ENCODE data around the gene TRIP6. TPM values are rescaled to one million over a fixed set of nuclear protein-coding genes. Genes with fewer than 3 reads are reported as not detected.

The TRIP6 gene
- total RNA-seq, 1 donor from 2014 or later: 71.8 TPM

DNA sequence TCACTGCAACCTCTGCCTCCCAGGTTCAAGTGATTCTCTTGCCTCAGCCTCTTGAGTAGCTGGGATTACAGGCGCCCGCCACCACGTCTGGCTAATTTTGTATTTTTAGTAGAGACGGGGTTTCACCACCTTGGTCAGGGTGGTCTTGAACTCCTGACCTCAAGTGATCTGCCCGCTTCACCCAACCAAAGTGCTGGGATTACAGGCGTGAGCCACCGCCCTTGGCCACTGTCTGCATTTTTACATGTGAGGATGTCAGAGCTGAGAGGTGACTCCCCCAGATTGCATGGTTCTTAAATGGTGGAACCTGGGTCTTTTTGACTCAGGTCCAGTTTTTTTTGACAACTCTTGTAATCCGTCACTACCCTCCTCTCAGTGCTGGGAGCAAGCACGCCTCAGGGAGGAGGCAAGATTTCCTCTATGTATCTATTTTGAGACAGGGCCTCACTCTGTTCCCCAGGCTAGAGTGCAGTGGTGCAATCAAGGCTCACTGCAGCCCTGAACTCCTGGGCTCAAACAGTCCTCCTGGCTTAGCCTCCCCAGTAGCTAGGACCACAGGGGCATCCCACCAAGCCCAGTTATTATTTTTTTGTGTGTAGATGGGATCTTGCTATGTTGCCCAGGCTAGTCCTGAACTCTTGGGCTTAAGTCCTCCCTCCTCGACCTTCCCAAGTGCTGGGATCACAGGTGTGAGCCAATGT lies 6.6 kb downstream of the TRIP6 start:
- no peak for DNase-seq (ENCODE audit: low read depth, low spot score)

DNA sequence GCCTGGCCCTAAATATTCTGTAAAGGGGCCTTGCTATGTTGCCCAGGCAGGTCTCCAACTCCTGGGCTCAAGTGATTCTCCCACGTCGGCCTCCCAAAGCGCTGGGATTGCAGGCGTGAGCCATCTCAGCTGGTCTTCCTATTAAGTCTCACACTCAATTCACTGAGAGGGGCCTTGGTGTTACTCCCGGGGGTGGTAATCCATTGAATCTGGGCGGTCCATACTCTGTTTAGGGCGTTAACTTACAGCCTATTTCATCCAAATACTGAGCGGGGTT lies 7.1 kb downstream of the TRIP6 start:
- DNase-seq (ENCODE audit: low read depth, low spot score): no peak

- DNase-seq (ENCODE audit: low read depth, low spot score): peak; percentile 92
Observed at GRCh38 chr7:100874577-100875355, 7.6 kb downstream of the TRIP6 start, which contains the start of gene SRRT. TSS of gene SRRT (plus strand) at chr7:100875103. CDS start at chr7:100875591, 488 bp downstream.

GRCh38 chr7:100875356-100875751 lies 8.2 kb downstream of the TRIP6 start:
- no peak for DNase-seq (ENCODE audit: low read depth, low spot score)

GRCh38 chr7:100878013-100878412 lies 10.8 kb downstream of the TRIP6 start:
- no peak for DNase-seq (ENCODE audit: low read depth, low spot score)

DNA sequence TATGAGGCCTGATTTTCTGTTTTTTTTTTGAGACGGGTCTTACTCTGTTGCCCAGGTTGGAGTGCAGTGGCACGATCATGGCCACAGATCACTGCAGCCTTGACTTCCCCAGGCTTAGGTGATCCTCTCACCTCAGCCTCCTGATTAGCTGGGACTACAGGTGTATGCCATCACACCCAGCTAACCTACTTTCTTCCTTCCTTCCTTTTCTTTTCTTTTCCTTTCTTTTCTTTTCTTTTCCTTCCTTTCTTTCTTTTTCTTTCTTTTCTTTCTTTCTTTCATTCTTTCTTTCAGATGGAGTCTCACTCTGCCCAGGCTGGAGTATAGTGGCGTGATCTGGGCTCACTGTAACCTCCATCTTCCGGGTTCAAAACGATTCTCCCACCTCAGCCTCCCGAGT lies 11.5 kb downstream of the TRIP6 start:
- DNase-seq (ENCODE audit: low read depth, low spot score): no peak

DNA sequence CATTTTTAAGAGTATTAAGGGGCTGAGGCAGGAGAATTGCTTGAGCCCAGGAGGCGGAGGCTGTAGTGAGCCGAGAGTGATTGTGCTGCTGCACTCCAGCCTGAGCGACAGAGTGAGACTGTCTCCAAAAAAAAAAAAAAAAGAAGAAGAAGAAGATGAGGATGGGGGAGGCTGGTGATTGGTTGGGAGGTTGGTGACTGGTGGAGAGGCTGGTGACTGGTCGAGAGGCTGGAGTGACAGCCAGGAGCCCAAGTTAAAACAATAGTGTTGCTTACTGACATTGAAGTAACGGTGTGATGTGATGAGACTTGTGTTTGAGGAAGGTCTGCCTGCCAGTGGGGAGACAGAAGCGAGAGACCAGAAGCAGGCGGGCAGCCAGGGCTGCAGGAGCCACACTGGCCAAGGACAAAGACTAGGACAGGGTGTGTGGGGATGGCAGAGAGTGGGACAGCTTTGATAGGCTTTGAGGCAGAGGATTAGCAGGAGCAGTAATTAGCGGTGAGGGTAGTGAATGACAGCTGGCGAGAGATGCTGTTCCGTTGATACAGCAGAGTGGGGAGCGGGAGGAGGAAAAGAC lies 12.6 kb downstream of the TRIP6 start:
- no peak for DNase-seq (ENCODE audit: low read depth, low spot score)

DNA sequence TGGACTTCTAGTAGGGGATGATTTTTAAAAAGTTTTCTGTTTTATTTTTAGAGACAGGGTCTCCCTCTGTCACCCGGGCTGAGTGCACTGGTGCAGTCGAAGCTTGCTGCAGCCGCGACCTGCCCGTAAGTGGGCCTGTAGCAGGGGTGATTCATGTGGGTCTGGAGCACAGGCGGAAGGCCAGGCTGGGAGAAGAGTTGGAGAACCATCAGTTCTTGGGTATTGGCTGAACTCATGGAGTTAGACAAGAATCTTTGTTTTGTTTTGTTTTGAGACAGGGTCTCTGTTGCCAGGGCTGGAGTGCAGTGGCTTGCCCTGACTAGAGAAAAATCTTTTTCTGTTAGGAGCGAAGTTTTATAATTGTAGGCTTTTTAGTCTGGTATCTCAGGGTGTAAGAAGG lies 13.5 kb downstream of the TRIP6 start:
- DNase-seq (ENCODE audit: low read depth, low spot score): no peak

DNA sequence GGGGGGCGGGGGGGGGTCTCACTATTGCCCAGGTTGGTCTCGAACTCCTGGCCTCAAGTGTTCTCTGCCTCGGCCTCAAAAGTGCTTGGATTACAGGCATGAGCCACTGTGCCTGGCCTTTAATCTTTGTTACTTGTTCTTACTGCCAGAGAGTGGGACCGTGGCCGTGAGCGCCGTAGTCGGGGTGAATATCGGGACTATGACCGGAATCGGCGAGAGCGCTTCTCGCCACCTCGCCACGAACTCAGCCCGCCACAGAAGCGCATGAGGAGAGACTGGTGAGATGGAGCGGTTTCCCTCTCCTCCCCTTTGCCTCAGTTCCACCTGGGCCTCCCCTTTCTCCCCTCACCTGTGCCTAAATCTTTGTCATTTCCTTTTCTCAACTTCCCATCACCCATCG lies 13.9 kb downstream of the TRIP6 start:
- DNase-seq (ENCODE audit: low read depth, low spot score): no peak

- no peak for DNase-seq (ENCODE audit: low read depth, low spot score)
Observed at GRCh38 chr7:100882201-100882600, 15.0 kb downstream of the TRIP6 start.

GRCh38 chr7:100882785-100883526 lies 15.8 kb downstream of the TRIP6 start:
- no peak for DNase-seq (ENCODE audit: low read depth, low spot score)

GRCh38 chr7:100884736-100885439 lies 17.7 kb downstream of the TRIP6 start:
- DNase-seq (ENCODE audit: low read depth, low spot score): no peak

DNA sequence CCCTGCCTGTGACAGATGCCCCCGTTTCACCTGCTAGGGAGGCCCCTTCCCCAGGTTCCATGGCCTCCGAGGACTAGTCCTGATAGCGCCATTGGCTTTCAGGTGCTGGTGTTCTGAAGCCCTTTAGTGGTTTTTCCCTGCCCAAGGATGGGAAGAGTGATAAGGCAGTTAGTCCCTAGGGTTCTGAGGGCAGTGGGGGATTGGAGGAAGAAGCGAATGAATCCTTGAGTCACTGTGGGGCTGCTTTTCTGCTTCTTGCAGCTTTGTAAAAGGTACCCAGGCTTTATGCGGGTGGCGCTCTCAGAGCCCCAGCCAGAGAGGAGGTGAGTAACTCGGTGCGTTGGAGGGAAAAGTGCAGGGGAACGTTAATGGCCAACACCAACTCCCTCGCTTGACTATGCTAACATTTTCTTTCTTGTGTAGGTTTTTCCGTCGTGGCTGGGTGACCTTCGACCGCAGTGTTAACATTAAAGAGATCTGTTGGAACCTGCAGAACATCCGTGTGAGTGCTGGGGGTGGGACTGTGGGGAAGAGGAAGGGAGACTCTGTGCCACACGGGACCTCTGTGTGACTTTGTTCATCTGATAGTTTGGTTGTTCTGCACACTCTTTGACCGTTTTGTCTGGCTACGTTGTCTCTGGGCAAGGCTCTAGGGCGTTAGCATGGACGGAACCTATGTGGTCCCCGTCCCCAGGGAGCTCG lies 18.4 kb downstream of the TRIP6 start:
- no peak for DNase-seq (ENCODE audit: low read depth, low spot score)

DNA sequence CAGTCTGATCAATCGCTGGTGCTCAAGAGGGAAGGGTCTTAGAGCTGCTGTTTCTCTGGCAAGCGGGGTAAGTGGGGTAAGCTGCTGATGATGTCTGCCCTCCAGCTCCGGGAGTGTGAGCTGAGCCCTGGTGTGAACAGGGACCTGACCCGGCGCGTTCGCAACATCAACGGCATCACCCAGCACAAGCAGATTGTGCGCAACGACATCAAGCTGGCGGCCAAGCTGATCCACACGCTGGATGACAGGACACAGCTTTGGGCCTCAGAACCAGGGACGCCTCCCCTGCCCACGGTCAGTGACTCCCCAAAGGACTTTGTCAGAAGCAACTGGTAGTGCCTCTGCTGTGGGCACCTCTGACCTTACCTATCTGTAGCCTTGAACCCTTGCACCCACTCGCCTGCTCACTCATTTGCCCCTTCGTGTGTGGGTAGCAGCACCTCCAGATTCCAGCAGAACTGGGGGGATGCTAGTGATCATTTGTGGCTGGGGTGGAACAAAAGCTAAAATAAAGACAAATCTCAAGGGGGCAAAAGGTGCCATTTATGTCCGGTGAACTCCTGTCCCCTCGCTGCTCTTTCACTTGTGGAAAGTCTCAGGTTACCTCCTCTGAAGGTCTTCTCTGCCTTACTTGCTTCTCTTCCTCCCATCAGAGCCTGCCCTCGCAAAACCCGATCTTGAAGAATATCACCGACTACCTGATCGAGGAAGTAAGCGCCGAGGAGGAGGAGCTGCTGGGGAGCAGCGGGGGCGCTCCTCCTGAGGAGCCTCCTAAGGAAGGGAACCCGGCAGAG lies 19.2 kb downstream of the TRIP6 start:
- DNase-seq (ENCODE audit: low read depth, low spot score): no peak

DNA sequence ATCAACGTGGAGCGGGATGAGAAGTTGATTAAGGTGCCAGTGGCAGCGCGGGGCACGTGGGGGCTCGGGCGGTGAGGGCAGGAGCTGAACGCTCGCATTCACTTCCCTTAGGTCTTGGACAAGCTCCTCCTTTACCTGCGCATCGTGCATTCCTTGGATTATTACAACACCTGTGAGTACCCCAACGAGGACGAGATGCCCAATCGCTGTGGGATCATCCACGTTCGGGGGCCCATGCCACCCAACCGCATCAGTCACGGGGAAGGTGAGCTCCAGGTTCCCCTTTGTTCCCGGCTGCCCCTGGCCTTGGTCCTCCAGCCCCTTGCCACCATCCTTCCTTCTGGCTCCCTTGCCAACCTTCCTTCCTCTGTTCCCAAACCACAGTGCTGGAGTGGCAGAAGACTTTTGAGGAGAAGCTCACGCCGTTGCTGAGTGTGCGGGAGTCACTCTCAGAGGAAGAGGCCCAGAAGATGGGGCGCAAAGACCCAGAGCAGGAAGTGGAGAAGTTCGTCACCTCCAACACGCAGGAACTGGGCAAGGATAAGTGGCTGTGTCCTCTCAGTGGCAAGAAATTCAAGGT lies 19.8 kb downstream of the TRIP6 start:
- no peak for DNase-seq (ENCODE audit: low read depth, low spot score)

GRCh38 chr7:100887516-100888290 lies 20.5 kb downstream of the TRIP6 start:
- DNase-seq (ENCODE audit: low read depth, low spot score): no peak

DNA sequence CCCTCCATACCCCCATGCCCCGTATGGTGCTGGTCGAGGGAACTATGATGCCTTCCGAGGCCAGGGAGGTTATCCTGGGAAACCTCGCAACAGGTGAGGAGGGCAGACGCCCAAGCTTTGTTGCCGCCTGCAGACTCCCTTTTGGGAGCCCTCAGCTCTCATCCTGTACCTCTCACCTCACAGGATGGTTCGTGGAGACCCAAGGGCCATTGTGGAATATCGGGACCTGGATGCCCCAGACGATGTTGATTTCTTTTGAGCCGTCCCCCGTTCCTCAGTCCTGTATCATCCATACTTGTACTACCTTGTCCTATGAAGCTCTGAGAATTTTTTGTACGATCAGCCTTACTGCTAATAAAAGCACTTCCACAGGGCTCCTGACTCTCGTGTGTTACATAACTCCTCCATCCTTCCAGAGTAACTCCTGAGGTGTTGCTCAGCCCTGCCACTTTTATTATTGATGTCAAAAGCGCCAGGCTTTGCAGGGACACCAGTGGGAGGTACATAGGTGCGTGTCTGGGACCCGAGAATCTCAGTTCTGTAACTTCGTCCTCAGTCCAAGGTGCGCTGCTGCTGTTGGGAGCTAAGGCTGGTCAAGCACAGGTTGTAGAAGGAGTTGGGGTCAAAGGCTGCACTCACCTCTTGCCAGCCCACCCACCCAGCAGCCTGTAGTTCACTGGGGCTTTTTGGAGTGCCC lies 21.3 kb downstream of the TRIP6 start:
- no peak for DNase-seq (ENCODE audit: low read depth, low spot score)
